Activated T-cell treated with anti-CD3 and anti-CD28 coated beads for 48 hours (primary cell): ENCODE measurements around the gene OR10K1.
A peak's percentile ranks its signal among the peaks of the same experiment; 100 is the strongest.
"Not testable (repeated sequence)": the region's sequence is repeated elsewhere in the genome, so short reads cannot be mapped to it uniquely, and the experiment has no call there.

Experiments used
- DNase-seq: peaks from one replicate; pipeline ENCODE4 v3.0.0-alpha.2; 2020; ENCODE audit warnings: low read depth

Gene OR10K1, protein sequence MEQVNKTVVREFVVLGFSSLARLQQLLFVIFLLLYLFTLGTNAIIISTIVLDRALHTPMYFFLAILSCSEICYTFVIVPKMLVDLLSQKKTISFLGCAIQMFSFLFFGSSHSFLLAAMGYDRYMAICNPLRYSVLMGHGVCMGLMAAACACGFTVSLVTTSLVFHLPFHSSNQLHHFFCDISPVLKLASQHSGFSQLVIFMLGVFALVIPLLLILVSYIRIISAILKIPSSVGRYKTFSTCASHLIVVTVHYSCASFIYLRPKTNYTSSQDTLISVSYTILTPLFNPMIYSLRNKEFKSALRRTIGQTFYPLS

DNA sequence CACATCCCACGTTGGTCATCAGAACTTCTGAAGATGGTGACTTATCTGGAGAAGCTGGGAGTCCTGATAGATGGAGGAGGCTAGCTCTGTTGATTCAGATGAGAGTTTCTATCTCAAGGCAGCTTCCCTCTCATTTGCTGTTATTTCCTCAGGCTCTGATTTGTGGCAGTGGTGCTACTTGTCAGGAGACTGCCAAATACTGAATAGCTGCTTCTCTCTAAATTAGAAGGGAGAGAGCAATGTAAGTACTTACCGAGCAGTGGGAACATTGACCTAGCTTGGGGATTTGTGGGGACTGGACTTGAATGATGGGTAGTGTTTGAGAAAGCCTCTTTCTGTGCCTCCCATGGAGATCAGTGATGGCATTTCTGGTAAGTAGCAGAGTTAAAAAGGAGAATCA is at the start of gene OR10K1:
OR10K1 (plus strand) TSS at position 301 of the 400 bp plus-strand sequence. CDS start 3,728 bp downstream, outside the sequence.
- DNase-seq, result no peak

DNA sequence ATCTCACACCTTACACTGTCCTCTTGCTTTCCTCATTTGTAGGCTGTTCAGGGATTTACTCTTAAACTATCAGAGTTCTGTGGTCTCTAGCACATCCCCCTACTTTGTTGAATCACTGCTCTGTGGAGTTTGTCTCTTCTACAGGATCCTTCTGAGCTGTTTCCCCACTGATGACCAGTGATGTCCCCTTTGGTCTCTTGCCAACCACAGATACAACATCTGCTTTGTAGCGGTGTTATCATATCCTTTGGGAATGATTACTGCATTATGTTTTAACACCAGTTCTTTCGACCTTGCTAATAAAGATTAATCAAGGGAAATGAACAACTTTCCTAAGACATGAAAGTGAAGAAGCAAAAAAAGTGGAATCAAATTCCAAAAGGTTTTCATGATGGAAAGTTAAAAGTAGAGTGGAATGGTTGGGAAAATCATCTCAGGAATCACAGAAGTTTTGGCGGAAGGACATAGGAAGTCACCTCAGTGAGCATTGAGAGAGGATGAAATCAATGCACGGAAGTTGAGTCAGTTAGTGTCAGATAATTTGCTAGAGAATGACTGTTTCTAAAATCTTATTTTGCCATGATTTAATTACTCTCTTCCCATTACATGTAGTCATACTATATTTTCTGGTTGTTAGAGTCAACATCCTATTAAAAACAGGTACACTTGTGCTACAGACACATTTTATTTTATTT is 46.8 kb upstream of the OR10K1 start:
- no peak for DNase-seq

DNA sequence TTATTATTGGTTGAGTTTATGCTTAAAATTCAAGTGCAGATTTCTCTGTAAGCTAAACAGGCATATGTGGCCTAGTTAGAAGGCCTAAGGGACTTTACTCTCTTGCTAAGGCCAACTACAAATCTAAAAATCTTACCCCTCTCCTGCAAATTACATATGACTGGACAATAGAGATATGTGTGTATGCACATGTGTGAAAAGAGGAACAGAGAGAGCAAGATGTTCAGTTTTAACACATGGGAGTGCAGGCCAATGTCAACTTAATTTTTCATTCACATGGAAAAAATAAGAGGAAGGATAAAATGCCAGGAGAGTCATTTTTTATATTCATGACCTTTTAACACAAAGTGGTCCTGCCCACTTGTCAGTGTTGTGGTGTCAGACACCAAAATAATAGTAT is 44.0 kb upstream of the OR10K1 start:
- DNase-seq, result no peak

DNA sequence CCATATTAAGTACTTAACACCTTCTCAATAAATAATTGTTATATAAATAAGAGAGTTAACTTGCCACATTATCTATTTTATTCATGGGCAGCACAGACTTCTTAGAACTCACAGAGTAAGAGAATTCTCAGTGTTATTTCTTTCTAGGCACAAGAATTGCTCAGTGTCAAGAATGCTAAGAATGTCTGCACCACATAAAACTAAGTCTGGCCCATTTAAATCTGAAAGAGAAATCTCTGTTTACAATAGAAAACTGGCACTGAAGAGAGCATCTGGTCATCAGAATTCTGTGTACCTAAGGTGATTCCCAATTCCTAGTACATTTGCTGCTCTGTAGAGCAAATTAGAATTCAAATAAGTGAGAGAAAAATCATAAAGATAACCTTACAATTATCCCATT is 39.4 kb upstream of the OR10K1 start:
- no peak for DNase-seq

DNA sequence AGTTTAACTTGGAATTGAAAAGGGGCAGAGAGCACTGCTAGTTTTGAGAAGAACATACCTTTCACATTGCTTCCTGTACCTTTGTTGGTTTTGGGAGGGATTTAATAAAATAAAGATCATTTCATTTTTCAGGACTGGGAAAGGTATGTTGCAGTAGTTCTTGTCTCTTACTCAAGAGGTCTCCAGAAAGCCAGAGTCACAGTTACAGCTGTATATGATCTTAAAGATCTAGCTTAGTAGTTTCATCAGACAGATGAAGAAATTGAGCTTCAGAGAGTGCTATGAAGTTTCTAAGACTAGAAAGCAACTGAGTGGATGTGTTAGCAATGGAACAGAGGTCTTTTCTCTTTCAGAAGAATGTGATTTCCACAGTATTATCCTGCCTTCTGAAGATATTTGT is 36.6 kb upstream of the OR10K1 start:
- DNase-seq, result no peak

DNA sequence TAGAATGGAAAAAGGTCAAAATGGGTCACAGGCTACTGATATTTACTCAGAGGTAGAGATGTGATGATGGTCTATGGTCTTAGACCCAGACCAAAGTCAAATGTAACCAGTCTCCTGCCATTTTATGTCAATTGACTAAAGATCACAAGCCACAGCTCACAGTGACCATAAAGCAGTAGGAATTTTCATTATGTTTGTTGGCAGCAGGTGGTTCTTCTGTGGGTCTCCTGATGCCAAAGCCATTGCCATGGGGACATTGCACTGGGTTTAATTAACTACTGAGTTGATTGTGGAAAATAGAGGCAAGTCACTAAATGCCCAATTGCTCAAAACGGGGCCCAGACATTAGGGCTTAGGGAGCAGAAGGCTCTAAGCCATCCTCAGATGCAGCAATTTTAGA is 35.5 kb upstream of the OR10K1 start, which contains the start of gene OR10K2:
OR10K2 (minus strand) TSS at position 101 of the 400 bp plus-strand sequence. CDS start 5,371 bp downstream, outside the sequence.
- no peak for DNase-seq

DNA sequence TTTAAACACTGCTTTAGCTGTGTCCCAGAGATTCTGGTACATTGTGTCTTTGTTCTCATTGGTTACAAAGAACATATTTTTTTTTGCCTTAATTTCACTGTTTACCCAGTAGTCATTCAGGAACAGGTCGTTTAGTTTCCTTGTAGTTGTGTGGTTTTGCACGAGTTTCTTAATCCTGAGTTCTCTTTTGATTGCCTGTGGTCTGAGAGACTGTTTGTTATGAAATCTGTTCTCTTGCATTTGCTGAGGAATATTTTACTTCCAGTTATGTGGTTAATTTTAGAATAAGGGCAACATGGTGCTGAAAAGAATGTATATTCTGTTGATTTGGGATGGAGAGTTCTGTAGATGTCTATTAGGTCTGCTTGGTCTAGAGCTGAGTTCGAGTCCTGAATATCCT is 31.5 kb upstream of the OR10K1 start:
- DNase-seq, result not testable (repeated sequence)

DNA sequence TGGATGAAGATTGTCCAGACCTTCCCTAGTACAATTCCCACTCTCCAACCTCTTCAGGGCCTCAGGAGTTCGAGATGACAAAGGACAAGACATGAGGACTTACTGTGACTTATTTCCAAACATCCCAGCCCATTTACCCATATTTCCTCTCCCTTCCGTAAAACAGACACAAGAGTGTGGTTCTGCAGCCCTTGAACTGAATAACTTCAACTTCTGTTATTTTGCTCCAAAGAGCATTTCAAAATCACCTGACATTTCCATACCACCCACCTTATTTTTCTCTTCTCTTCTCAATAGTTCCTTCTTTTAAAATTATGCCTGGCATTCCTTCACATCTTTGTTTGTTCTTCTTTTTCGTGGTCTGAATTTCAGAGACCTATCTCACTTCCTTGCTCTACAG is 26.9 kb upstream of the OR10K1 start:
- no peak for DNase-seq

DNA sequence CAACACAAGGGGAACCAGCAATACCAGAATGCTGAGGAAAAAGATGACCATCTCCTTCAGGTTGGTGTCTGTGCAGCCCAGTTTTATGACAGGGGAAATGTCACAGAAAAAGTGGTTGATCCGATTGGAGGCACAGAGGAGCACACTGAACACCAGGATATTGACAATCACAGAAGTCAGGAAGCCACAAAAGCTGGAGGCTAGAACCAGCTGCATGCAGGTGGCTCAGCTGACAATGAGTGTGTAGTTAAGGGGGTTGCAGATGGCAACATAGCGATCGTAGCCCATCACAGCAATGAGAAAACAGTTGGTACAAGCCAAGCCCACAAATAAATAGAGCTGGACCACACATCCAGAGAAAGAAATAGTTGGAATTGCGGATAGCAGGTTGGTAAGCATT is 16.3 kb upstream of the OR10K1 start:
- no peak for DNase-seq

DNA sequence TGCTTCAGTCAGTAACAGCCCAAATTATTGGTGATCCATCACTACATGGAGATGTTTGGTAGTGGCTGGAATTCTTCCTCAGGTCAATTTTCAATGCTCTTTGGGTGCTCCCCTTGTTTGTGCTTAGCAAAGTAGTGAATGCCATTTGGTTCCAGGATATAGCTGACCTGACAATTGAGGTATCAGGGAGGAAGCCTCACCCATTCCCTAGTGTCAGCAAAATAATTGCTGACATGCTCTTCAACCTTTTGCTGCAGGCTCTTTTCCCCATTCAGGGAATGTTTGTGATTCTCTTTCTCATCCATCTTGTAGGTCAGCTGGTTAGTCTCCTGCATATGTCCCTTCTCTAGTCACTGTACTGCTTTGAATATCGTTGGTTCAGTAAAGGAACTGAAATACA is 7.1 kb upstream of the OR10K1 start:
- no peak for DNase-seq

DNA sequence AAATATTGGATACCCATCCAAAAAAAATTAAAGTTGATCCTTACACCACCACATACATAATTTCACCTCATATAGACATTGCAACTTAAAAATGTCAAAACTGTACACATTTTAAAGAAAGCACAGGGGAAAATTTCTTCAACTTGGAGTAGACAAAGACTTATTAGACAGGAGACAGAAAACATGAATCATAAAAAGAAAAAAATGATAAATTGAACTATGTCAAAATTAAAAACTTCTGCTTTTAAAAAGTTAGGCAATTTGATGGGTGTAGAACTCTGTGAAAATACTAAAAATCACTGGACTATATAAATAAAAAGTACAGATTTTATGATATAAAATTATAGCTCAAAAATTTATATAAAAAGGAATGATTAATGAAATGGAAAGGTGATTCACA is 4.4 kb upstream of the OR10K1 start:
- no peak for DNase-seq

DNA sequence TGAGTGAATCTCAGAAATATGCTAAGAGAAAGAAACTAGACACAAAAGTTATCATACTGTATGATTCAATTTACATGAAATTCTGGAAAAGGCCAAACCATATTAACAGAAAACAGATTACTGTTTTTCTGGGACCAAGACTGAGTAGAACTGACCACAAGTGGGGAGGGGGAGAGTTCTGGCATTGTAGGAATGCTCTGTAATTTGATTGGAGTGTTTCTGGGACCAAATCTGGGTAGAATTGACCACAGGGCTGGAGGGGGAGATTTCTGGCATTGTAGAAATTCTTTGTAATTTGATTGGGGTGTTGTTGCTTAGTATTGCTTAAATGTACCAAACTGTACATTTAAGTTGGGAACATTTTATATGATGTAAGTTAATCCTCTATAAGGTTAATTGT is 3.4 kb upstream of the OR10K1 start:
- DNase-seq, result no peak

DNA sequence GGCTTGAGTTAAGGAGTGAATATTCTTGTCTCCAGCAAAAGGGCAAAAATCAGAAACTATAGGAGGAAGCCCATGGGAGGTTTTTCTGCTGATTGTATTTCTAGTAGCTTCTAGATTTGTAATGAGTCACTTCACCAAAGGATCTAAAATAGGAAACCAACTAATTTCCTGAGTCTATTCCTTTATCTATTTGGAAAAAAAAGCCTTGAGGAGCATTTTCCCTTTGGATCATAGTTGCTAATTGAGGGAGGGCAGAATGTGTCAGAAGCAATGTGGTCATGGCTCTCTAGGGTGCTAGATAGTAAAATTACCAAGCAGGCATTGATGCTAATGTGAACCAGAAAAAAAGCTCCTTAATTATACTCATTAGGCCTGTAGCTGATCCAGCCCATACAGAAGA is 10.3 kb downstream of the OR10K1 start, which contains the start of gene OR10R2:
OR10R2 (plus strand) TSS at position 301 of the 400 bp plus-strand sequence. CDS start 106 bp downstream, outside the sequence.
- no peak for DNase-seq

DNA sequence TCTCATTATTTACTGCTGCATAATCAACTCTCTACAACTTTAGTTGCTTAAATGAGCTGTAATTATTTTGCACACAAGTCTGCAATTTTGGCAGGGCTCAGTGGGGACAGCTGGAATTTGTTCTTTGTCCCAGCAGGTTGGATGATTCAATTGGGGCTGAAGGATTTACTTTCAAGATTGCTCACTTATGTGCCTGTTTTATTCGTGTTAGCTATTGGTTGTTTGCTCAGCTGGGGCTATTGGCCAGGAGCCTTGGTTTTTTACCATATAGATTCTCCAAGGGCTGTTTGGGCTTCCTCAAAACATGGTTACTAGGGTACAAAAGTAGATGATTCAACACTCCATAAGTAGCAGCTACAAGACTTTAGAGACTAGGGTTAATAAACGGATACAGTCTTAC is 23.8 kb downstream of the OR10K1 start:
- no peak for DNase-seq

DNA sequence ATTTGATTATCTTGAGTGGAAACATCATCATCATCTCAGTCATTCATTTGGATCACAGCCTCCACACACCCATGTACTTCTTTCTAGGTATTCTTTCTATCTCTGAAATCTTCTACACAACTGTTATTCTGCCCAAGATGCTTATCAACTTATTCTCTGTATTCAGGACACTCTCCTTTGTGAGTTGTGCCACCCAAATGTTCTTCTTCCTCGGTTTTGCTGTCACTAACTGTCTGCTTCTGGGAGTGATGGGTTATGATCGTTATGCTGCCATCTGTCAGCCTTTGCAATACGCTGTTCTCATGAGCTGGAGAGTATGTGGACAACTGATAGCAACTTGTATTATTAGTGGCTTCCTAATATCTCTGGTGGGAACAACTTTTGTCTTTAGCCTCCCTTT is 29.7 kb downstream of the OR10K1 start:
- DNase-seq, result no peak

DNA sequence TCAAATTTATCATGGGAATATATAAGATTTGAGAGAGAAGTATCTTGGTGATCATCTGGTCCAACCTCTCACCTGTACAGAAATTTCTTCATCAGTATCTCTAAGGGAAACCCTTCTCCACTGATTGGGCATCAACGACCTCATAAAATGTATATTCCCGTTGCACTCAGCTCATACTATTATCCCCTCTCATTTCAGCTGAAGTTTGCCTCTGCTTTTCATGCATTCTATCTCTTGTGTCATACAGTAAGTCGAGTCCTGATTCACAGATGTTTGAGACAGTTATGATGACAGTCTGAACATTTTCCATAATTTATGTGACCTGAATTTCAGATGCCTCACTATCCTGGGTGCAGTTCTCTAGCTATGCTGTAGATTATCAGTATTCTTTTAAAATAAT is 31.4 kb downstream of the OR10K1 start:
- DNase-seq, result no peak

DNA sequence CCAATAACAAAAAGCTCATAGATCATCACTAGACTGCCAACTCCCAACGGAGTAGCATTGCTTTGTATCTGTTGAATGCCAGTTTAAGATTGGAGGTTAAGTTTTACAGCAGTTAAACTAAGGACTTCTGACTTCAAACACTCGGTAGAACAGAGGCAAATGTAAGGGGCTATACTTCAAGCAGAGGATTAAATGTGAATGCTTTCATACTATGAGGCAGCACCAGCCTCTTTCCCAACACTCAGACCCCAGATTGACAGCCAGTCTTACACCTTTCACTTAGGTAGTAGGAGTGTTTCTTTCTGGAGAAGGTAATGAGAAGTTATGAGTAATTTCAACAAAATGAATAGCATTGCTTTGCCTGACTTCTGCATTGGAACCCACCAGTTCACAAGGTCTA is 33.2 kb downstream of the OR10K1 start:
- no peak for DNase-seq

DNA sequence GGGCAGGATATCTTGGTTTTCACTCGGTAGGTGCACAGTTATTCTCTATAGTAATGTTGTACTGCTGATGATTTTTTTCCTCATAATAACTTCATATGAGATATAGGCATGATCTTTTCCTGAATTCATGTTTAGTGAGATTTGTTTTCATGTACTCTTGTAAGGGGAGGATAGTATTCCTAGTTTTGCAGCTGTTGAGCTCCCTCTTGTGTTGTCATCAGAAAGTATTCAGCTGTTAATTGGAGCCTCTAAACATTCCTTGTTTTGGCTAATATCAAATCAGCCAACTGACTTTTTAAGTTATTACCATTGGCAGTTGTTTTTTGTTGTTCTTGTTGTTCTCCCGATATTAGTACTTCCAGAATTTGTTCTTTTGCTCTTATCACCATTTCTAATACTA is 34.7 kb downstream of the OR10K1 start:
- DNase-seq, result no peak

DNA sequence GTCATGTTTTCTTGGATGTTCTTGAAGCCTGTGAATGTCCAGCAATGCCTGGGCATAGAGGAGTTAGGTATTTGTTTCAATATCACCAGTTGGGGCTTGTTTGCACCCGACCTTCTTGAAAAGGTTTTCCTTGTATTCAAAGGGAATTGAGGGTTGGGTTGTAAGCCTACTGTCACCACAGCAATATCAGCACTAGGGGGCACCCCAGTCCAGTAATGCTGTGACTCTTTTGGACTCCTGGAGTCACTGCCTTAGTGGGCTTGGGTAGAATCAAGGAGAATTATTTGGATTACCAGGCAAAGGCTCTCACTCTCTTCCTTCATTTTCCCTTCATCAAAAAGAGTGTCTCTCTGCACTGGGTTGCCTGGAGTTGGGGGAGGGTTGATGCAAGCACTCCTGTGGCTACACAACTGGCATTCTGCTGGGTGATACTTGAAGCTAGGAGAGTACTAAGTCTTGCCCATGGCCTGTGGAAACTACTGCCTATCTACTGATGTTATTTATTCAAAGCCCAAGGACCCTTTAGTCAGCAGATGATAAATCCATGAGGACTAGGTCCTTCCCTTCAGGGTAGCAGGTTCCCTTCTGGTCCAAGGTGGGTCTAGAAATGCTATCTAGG is 44.8 kb downstream of the OR10K1 start:
- DNase-seq, result peak; percentile 32

DNA sequence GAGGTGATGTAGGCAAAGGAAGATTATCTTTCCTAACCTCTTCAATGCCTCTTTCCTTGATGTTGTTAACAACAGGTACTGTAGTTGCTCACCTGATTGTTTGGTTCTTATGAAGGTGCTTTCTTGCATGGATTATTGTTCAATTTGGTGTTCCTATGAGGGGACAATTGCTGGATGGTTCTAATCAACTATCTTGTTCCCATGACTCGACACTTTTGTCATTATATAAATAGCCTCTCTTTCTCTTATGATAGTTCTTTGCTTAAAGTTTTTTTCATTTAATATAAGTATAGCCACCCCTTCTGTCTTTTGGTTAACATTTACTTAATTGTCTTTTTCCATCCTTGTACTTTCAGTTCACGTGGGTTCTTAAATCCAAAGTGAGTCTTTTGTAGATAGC is 45.9 kb downstream of the OR10K1 start:
- no peak for DNase-seq

DNA sequence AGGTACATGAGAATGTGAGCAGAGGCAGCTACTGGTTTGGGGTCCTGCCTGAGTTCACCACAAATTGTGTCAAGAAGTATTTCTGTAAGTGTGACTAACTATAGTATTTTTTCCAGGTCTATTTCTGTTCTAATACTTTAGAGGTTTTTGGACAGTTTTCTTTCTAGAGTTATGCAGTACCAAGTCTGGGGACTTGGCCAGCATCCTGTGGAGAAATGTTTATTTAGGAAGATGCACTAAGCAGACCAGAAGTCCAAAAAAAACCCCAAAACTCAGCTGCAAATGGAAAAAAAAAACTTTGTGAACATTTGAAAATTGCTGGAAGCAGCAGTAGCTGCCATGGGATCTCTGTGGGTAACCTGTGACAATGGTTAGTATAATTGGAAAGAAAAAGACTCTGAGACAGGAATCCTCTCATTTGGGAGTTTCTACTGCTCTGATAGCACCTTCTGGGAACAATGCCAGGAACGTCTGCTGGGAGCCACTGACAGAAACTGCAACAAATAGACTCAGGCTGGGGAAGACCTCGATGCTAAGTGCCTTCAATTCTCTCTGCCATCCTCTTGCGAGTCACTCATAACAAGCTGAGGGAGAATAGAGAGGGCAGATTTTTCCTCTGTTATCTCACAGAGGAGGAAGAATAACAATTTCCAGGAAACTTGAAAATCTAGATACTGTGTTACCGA is 48.0 kb downstream of the OR10K1 start:
- DNase-seq, result no peak

DNA sequence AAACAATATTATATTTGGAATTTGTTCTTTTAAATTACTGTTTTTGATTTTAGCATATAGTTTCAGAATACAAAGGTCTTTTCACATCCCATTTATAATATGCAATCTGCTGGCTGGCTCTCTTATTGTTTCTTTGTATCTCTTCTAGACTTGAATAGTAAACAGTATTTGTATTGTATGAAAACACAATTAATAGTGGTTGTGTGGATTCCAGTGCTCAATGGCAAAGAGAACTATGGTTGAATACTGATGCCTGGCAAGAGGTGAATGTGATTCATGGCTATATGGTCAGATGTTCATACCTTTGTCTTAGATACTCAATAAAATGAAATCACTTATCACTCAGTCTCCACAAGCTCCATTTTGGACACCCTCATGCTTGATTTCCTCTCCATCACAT is 55.3 kb downstream of the OR10K1 start:
- DNase-seq, result no peak
